HG03060 (cell line): Measurements from ENCODE around the gene CYTH4.

Source experiments
- ATAC-seq: cut with Tn5 transposase; IDR thresholded peaks from one replicate; pipeline ENCODE4 v1.9.1; 2021; ENCODE audit warnings: low read depth, moderate number of reproducible peaks; ENCODE audit not compliant: unreplicated experiment

The CYTH4 gene

DNA sequence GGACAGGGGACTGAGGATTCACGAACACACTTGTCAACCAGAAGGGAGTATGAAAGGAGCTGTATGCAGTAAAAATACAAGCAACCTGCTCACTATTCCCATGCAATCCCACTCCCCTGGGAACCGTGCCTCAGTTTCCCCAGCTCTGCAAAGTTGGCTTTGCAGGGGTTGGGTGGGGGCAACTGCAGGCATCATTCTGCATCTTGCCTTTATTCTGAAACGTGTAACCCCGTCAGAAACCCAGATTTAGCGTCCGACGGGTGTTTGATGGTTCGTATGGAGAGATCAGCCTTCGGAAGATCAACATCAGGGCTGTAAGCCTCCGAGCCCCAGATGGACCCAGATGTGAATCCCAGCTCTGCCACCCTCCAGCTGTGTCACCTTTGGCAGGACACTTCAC lies 3.6 kb downstream of the CYTH4 start:
- no peak for ATAC-seq

DNA sequence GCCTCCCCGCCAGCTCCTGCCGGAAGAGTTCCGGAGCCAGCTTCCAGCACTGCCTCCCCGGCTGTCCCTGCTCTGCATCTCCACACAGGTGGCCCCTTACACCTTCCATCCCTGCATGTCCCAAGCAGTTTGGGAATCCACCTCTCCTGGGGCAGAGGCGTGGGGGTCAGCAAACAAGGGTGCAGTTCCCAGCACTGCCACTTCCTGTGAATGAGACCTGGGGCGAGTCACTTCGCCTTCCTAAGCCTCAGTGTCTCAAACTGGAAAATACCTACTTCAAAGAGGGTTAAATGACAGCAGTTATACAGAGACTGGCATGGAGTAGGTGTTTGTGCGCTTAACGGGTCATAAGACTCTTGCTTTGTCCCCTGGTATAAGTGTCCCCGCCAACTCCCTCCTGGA lies 5.2 kb downstream of the CYTH4 start:
- no peak for ATAC-seq

DNA sequence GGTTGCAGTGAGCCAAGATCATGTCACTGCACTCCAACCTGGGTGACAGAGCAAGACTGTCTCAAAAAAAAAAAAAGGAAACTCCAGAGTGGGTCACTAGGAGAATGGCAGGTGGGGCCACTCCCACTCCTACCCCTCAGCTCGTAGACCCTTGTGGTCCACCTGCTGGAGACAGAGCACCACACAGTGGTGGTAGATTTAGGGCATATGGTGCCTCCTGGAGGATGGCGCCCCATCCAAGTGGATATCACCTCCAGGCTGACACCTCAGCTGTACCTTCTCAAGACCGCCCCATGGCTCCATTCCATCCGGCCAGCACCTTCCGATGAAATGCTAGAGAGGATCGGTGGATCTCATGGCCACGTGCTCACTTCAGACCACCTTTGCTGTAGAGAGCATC lies 6.2 kb downstream of the CYTH4 start:
- no peak for ATAC-seq

DNA sequence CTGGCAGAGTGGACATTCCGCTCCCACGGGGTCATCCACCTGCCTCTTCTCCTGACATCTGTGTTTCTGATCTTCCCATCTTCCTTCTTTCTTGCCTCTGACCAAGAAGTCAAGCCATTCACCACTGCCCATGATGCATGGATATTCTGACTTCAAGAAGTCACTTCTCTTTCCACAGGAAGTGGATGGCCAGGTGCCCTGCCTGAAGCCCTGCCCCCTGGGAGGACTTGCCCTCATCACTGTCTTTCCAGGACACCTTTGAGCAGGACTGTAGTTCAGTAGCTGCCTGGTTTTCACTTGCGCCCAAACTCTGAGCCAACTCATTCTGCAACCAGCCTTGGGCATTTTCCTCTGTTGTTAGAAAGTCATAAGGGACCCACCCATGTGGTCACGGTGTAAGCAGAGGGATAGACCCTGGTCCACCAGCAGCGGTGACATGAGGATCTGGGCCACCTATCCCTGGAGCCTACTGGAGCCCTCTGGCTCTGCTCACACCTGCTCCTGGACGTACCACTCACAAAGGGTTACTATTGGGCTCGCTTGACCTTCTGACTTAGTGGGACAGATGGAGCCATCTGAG lies 6.9 kb downstream of the CYTH4 start:
- no peak for ATAC-seq

DNA sequence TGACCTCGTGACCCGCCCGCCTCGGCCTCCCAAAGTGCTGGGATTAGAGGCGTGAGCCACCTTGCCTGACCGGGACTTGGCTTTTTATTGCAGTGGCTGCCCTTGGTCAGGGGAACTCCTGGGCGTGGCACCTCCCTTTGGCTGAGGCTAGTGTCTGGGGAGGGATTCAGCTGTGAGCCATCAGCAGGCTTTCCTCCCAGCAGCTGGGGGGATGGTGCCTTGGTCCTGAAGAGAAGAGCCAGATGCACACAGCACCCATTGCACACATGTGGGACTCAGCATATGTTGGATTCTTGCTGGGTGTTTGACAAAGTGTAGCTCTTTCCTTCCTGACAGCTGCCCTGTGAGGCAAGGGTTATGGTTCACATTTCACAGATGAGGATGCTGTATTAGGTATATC lies 8.4 kb downstream of the CYTH4 start:
- no peak for ATAC-seq

DNA sequence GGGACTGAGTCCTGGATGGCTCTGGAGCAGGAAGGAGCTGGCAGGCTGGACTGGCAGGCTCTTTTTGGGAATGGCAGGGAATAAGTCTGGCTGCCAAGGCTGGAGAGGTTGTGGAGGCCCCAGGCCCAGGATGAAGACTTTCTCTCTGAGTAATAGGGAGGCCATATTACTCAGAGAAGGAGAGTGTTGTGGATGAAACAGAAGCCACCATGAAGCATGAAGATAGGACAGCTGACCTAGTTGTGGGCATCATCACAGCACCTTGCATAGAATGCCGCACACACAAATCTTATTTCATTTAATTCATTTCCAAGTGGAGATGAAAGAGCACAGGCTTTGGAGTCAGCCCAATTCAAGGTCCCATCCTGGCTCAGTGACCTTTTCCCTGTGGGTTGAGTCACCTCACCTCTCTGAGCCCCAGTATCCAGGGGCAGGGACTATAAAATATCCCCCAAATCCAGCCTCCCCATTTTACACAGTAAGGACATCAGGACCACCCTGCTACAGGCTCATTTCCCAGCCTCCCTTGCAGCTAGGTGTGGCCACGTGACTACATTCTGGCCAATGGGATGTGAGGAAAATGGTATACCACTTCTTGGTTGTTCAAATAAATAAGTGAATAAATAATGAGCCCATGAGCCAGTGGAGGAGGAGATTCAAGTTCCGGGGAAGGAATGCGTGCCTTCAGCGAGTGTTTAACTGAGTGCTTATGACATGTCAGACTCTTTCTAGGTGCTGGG lies 9.4 kb downstream of the CYTH4 start:
- ATAC-seq: no peak

DNA sequence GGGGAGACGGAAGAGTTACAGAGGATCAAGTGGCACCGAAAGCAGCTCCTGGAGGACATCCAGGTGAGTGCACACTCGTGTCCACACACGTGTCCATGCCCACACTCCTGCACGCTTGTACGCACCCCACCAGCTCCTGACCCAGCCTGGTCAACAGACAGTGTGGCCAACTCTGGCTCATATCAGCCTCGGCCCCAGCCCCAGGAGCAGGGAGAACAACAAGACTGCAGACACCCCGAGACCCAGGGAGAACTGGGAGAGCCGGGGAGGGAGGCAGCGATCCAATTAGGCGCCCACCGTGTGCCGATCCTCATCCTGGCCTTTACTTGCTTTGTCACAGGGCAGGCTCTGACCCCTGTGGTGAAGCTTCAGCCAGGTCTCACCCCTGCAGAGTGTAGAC lies 10.3 kb downstream of the CYTH4 start:
- ATAC-seq: no peak

DNA sequence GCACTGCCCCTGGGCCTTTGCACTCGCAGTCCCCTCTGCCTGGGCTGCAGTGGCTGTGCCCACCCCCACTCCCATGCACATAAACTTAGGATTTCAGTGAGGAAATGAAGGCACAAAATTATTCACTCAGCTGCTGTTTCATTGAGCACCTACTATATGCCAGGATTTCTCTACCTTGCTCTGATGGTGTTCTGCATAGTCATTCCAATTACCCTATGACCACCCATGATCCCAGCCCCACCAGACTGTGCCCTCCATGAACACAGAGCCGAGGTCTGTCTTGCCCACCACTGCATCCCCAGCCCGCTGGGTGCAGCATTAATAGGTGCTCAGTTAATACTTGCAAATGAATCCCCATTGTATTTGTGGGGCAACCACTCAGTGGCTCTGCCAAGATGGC lies 10.9 kb downstream of the CYTH4 start:
- no peak for ATAC-seq

DNA sequence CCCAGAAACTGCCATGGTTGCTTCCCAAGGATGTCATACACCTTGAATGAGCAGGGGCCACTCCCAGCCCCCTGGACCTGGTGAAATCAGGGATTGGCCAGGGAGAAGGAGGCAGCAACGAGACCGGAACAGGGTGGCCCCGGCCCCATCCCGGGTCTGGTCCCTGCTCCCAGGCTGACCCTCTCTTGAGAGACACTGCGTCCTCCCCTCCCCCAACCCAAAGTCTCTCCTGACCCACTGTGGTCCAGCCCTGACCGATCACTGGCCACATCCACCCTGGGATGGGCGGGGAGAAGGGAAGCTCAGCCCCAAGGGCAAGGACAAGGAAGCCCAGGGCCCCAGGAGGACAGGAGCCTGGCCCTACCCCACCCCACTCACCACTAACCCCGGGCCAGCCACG lies 12.4 kb downstream of the CYTH4 start:
- no peak for ATAC-seq

DNA sequence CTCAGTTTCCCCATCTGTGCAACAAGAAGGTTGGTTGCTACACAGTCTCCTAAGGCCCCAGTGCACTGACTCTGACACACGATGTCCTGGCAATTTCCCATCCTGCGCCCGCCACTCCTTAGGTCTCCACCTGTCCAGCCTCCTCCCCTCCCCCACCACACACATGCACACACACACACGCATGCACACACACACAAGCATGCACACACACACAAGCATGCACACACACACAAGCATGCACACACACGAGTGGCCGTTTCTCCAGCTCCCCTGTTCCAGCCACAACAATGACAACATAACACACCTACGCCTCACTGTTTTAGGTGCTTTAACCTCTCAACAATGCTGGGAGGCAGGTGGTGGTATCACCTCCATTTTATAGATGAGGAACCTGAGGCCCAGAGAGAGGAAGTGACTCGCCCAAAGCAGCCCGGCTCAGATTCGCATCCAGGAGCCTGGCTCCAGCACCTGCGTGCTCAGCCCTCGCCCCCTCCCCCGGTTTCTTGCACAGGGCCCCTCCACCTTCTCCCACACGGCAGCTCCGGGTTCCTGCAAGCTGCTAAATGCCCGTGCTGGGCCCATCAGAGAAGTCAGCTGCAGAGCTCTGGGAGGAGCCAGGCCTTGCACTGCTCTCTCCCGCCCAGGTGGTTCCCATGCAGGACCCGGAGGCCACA lies 13.0 kb downstream of the CYTH4 start:
- no peak for ATAC-seq

DNA sequence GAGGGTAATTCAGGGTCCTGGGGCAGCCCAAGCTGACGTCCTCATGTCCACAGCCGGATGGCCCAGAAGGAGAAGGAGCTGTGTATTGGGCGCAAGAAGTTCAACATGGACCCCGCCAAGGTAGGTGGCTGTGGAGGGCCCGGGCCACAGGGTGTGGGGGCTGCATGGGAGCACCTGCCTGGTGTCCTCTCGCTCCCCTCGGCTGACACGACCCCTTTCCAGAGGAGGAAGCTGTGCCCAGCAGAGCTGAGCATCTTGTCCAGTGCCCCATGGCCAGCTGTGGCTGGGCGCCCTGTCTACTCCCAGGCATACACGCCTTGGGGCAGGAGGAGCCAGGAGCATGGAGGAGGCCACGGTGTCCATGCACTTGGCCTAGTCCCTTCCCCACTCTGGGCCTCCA lies 13.6 kb downstream of the CYTH4 start:
- no peak for ATAC-seq

DNA sequence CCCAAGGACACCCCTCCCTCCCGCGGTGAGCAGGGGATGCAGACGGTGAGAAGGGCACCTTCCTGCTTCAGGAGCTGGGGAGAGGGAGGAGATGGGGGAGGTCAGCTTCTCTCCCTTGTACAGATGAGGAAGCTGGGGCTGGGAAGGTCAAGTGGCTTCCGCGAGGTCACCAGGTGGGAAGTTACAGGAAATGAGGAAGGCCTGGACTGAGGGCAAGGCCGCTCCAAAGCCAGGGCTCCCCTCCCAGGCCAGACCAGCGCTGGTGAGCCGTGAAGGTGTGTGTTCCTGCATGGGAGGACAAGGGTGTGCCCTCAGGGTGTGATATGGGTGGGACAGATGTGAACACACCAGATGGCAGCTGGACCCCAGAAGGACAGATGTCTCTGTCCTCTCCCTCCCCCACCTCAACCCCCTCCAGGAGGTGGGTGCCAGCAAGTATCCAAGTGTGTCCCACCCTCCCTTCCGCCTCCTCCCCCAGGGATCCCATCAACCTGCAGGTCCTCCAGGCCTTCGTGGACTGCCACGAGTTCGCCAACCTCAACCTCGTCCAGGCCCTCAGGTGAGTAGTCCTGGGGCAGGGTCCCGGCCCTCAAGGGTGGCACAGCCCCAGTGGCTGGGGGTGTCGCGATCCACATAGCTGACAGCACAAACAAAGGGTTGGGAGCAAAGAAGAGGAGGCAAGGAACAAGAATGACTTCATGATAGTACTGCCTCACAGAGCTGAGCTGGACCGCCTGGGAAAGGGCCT lies 16.6 kb downstream of the CYTH4 start:
- no peak for ATAC-seq

DNA sequence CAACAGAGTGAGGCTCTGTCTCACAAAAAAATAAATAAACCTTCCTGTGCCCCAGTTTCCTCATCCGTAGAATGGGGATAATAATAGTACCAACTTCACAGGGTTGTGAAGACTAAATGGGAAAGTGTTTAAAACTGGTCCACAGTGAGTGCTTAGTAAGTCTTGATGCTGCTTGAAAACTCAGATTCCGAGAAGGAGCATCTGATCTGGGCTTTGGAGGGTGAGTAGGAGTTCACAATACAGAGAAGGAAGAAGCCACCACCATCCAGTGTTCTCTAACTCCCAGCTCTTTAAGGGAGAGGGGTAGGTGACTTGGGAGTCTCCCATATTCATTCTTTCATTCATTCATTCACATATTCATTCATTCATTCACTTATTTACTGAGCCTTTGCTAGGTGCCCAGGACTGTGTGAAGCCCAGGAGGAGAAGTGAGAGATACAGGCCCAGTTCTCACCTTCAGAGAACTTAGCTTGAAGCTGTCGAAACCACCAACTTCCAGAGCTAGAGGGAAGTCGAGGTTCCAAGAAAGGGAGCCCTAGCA lies 17.7 kb downstream of the CYTH4 start:
- no peak for ATAC-seq

DNA sequence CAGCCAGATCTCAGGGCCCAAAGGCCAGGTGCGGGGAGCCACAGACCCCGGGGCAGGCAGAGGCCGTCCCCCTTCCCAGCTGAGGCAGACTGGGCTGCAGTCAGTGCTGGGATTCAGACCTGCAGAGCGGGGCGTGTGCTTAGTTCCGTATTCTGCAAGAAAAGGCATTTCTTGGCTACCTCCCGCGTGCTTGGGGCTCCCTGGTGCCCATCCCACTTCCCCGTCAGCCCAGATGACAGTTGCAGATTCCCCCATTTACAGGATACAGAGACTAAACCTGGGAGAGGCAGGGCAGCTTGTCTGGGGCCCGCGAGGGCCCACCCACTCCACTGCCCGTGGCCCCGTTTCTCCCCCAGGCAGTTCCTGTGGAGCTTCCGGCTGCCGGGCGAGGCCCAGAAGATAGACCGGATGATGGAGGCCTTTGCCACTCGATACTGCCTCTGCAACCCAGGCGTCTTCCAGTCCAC lies 18.3 kb downstream of the CYTH4 start:
- ATAC-seq: no peak

DNA sequence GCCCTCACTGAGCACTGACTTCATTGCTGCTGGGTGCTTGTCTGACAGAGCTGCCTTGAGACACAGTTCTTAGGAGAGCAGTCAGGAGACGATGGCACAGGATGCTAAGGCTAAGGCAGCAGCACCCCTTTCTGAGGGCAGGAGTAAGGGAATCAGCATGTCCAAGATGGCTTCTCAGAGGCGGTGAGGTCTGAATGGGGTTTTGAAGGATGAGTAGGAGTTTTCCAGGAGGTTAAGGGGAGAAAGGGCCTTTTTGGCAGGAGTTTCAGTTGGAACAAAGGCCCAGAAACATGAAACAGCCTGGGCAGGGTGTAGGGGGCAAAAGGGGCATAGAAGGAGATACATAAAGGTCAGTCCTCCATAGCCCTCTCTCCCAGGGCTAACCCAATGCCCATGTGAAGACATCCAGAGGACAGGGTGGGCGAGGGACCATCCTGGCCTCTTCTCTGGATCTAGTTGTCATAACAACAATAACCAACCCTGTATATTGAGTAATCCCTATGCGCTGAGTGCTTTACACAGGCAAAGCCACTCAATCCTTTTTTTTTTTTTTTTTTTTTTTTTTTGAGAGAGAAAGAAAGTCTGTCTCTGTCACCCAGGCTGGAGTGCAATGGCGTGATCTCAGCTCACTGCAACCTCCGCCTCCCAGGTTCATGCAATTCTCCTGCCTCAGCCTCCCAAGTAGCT lies 19.0 kb downstream of the CYTH4 start:
- no peak for ATAC-seq

DNA sequence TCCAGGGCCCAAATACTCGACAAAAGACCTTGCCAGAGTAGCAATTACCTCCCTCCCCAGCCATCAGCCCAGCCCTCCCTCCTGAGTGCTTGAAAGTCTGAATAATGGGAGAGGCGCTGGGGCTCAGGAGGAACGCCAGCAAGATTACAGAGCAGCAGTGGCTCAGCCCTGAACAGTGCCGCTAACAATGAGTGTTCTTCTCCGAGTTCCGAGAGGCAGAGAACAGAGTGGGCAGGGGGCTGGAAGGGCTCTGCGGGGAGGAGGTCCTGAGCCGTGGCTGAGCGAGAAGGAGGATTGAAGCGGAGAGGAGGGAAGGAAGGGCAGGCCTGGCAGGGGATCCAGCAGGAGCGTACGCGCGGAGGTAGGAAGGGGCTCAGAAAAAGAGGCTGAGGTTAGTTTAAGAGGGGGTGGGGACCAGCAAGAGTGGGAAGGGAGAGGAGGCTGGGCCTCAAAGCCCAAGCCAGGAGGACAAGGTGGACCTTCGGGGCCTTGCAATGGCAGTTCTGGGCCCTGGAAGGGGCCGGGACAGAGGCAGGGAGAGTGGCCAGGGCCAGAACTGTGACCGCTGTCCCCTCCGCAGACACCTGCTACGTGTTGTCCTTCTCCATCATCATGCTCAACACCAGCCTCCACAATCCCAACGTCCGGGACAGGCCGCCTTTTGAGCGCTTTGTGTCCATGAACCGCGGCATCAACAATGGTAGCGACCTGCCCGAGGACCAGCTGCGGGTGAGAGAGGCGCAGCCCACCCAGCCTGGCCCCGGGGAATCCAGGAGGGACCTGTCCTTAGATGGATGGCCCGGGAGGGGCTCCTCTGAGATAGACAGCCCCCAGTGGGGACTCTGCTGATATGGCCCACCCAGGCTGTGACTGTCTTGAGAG lies 20.6 kb downstream of the CYTH4 start:
- ATAC-seq: no peak

DNA sequence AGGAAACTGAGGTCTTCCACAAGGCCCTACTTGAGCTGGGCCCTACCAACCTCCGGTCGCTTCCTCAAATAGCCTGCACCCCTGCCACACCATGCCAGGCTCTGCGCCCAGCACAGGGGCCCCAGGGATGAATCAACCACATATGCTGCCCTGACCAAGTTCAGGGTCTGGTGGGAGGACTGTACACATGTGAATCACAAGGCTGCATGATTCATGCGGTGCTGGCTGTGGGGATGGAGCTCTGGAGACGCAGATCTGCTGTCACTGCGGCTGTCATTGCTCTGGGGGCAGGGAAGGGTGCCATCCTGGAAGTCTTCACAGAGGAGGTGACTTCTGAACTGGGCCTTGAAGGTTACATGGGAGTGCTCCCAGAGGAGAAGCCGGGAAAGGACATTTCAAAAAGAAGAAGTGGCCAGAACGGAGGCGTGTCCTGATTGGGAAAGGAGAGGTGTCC lies 21.5 kb downstream of the CYTH4 start:
- no peak for ATAC-seq

DNA sequence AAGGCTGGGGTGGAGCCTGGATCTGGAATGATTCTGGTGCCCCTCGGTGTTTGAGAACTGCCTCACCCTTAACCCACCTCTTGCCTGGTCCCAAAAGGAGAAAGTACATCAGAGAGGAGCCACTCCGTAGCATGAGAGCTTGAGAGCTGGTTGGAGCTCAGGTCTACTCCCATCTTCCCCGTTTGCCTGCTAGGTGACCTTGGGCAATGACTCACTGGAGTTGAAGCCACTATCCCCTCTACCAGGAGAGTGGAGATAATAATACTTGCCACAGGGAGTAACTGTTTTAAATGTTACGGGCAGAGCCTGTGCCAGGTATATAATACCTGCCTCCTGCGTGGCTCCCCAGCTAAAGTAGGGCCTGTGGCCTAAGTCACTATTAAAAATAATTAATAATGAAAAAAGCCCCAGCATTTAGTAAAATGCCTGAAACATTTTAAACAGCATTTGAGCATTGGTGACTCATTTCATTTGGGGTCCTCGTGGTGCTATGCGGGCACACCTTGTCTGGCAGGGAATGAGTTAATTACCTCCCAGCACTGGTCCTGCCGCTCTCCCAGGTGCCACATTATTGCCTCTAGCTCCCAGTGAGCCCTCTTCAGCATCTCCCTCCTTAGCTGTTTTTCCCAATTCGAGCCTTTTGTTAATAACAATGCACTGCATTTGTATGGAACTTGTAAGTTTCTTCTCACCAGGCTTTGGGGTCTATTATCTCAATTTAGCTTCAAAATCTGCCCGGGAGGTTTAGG lies 22.5 kb downstream of the CYTH4 start:
- no peak for ATAC-seq

DNA sequence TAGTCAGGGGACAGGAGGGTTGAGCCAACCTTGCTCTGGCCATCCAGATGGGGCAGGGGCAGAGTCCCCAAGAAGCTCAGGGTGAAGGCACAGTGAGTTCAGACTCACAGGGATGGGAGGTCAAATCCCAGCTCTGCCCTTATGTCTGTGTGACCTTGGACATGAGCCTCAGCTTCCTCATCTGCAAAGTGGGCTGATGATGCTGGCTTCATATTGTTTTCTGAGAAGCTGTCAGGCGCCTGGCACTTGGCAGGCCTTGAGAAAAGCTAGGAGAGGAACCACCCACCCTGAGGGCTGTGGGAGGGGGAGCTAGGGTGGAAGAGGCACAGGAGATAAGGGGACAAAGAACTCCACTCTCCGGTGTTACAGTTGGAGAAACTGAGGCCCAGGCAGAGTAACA lies 23.6 kb downstream of the CYTH4 start:
- no peak for ATAC-seq
